ENCODE data around the gene NHS. TPM values are rescaled to one million over a fixed set of nuclear protein-coding genes. Genes with fewer than 3 reads are reported as not detected.

NHS gene
- total RNA-seq, 2 experiments from 2014 or later = 1.2 to 1.8 TPM

DNA sequence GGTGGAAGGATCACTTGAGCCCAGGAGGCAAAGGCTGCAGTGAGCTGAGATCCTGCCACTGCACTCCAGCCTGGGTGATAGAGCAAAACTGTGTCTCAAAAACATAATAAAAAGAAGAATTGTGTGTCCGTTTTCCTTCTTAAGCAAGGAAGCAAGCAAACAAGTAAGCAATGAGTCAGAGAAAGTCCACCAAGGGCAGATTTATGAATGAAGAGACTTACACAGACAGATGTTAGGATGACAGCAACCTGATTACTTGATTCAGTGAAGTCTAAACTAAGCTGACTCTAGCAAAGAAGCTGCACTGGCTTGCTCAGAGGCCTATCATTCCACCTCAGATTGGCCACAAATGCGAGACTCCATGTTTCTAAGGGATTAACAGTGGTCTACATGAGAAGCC, 328.2 kb downstream of the NHS start:
- Mint-ChIP-seq H3K4me3 (no peak overlapping the region), H3K27me3 (peaks cover 2% of the 10 kb centered on the region), H3K36me3 (no peaks in the 10 kb centered on the region), H3K27ac (no peak overlapping the region), H3K9me3 (no peaks in the 10 kb centered on the region), H3K4me1 (no peaks in the 10 kb centered on the region)
- DNase-seq (no peak), ATAC-seq (ENCODE audit: low read depth) (no peak)
- POLR2A ChIA-PET = no interaction called here

DNA sequence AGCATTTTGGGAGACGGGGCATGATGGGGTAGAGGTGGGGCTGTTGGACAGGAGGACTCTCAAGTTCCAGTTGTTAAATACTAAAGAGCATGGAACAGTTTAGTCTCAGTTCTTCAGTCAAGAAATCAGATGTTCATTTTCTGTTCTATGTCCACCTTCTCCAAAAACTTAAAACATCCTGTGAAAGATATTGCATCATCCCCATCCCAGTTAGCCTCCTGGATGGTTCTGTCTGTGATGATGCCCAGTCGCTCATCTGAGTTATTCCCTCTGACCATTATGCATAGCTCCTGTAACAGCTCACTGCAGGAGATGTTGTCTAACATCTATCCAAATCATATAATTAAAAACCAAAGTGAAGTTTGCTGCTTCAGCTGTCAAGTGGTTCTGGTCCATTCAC, 330.2 kb downstream of the NHS start:
- ATAC-seq (ENCODE audit: low read depth) = no peak
- H3K9me3 Mint-ChIP-seq = no peaks in the 10 kb centered on the region
- H3K27ac Mint-ChIP-seq = no peak overlapping the region
- H3K4me1 Mint-ChIP-seq = no peaks in the 10 kb centered on the region
- H3K27me3 Mint-ChIP-seq = peaks cover 2% of the 10 kb centered on the region
- no peaks in the 10 kb centered on the region for H3K36me3 Mint-ChIP-seq
- no peak for DNase-seq
- H3K4me3 Mint-ChIP-seq = no peak overlapping the region
- POLR2A ChIA-PET = no interaction called here

DNA sequence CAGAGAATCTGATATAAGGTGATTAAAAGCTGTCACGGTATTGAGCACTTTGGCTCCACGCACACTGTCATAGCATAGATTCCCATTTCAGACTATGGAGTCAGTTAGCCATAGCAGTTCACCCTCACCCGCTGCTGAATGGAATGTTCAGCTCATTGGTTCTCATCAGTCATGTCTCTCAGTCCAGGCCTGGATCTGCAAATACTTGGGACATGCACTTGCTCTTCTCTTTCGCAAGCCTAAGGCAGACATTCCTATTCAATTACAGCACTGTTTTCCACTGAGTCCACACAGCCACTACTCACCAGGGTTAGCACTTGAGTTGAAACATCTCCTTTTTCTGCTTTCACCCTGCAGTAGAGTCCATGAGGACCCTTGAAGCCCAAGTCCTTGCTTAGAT, 331.7 kb downstream of the NHS start:
- H3K27ac Mint-ChIP-seq = no peak overlapping the region
- POLR2A ChIA-PET = no interaction called here
- DNase-seq = no peak
- H3K27me3 Mint-ChIP-seq = peaks cover 2% of the 10 kb centered on the region
- H3K36me3 Mint-ChIP-seq = no peaks in the 10 kb centered on the region
- no peak overlapping the region for H3K4me3 Mint-ChIP-seq
- no peaks in the 10 kb centered on the region for H3K4me1 Mint-ChIP-seq
- no peaks in the 10 kb centered on the region for H3K9me3 Mint-ChIP-seq
- ATAC-seq (ENCODE audit: low read depth) = no peak

DNA sequence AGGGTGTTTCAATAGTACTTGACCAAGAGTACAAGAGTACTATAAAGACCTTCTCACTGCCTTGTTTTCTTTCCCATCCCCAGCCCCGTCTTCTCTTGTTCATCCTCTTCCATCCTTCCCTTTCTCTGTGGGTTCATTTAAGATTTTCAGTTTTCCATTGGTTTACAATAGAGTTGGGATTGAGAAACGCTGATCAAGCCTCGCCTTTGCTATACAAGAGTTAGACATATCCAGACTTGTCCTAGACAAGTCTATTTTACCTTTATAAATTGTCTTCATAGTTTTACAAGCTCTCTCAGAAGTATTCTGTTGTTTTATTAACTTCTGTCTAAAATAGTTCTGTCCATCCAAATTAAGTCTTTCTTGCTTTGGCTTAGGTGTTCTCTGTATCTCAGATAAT, 332.7 kb downstream of the NHS start:
- Mint-ChIP-seq H3K36me3 (no peaks in the 10 kb centered on the region), H3K4me3 (no peak overlapping the region), H3K4me1 (no peaks in the 10 kb centered on the region), H3K27me3 (peaks cover 2% of the 10 kb centered on the region), H3K9me3 (no peaks in the 10 kb centered on the region), H3K27ac (no peak overlapping the region)
- DNase-seq (no peak), ATAC-seq (ENCODE audit: low read depth) (no peak)
- POLR2A ChIA-PET = no interaction called here

DNA sequence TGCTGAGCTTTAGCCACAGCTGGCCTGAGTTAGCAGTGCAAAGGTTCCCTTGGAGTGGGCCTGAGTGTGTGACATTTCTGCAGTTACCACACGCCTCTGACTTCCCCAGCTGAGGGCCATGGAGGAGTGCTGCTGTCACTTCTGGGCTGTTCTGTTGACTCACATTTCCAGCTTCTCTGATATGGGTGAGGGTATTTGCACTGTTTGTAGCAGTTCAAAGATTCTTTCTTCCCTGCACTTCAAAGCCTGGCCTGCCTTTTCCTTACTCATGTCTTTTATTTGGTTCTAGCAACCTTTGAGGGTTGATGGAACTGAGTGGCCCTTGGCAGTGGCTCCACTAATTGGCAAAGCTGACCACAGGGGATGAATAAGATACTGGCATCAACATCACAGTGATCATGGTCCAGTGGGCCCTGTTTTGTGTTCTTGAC, 335.9 kb downstream of the NHS start:
- no peak for DNase-seq
- POLR2A ChIA-PET = no interaction called here
- no peaks in the 10 kb centered on the region for H3K4me1 Mint-ChIP-seq
- peaks cover 3% of the 10 kb centered on the region for H3K27me3 Mint-ChIP-seq
- H3K36me3 Mint-ChIP-seq = no peaks in the 10 kb centered on the region
- no peaks in the 10 kb centered on the region for H3K9me3 Mint-ChIP-seq
- no peak overlapping the region for H3K27ac Mint-ChIP-seq
- H3K4me3 Mint-ChIP-seq = no peak overlapping the region
- no peak for ATAC-seq (ENCODE audit: low read depth)

DNA sequence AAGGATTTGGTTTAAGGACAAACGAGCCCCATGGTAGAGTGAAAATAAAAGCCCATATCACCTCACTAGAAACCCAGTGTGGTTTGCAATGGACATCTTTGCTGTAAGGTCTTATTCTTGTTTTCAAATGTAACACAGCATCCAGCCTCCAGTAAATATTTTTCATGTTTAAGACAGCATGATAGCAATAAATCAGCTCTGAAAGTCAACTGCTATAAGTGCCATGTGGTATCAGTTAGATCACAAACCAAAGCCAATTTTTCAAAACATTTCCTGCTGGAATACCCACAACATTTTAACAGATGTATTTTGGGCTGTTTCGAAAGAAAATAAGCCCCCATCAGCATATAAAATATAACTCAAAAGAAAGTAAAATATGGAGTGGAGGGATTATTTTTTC, 338.3 kb downstream of the NHS start:
- Mint-ChIP-seq H3K36me3 (no peaks in the 10 kb centered on the region), H3K9me3 (no peaks in the 10 kb centered on the region), H3K27ac (no peak overlapping the region), H3K4me3 (no peak overlapping the region), H3K4me1 (no peaks in the 10 kb centered on the region), H3K27me3 (peaks cover 3% of the 10 kb centered on the region)
- POLR2A ChIA-PET = no interaction called here
- DNase-seq (no peak), ATAC-seq (ENCODE audit: low read depth) (no peak)

DNA sequence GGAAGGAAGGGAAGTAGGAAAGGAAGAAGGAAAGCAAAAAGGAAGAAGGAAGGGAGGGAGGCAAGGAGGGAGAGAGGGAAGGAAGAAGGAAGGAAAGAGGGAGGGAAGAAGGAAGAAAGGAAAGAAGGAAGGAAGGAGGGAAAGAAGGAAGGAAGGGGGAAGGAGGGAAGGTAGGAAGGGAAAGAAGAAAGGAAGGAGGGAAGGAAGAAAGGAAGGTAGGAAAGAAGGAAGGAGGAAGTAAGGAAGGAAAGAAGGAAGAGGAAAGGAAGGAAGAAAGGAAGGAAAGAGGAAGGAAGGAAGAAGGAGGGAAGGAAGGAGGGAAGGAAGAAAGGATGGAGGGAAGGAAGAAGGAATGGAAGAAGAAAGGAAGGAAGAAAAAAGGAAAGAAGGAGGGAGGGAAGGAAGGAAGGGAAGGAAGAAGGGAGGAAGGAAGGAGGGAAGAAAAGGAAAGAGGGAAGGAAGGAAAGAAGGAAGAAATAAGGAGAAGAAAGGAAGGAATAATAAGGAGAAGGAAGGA, 343.7 kb downstream of the NHS start:
- H3K36me3 Mint-ChIP-seq = no peaks in the 10 kb centered on the region

DNA sequence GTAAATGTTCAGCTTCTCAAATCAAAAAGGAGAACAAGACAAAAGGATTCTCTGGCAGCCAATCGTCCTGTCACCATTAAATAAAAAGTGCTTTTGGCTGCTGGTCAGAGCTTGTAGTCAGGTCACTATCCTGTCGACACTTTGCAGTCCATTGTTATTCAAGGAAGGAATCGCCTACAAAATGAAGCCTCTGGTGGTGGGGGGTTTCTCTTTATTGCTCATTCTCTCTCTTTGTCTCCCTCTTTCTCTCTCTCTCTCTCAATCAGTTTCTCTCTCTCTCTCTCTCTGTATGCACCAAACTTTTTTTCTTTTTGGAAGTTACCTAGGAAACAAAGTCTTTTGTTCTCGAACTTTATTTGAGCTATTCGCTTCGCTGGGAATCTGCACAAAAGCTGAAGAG, 344.7 kb downstream of the NHS start:
- Mint-ChIP-seq H3K4me1 (no peaks in the 10 kb centered on the region), H3K36me3 (no peaks in the 10 kb centered on the region), H3K27ac (no peak overlapping the region), H3K4me3 (no peak overlapping the region), H3K9me3 (no peaks in the 10 kb centered on the region), H3K27me3 (no peaks in the 10 kb centered on the region)
- POLR2A ChIA-PET = no interaction called here
- ATAC-seq (ENCODE audit: low read depth) (no peak), DNase-seq (no peak)

More for the DNA sequence above, 343.7 kb downstream of the NHS start:
- peaks cover 3% of the 10 kb centered on the region for H3K27me3 Mint-ChIP-seq
- ATAC-seq (ENCODE audit: low read depth) (no peak), DNase-seq (no peak)
- H3K9me3 Mint-ChIP-seq = no peaks in the 10 kb centered on the region
- no peaks in the 10 kb centered on the region for H3K4me1 Mint-ChIP-seq
- H3K27ac Mint-ChIP-seq = no peak overlapping the region
- H3K4me3 Mint-ChIP-seq = no peak overlapping the region
- POLR2A ChIA-PET = no interaction called here

DNA sequence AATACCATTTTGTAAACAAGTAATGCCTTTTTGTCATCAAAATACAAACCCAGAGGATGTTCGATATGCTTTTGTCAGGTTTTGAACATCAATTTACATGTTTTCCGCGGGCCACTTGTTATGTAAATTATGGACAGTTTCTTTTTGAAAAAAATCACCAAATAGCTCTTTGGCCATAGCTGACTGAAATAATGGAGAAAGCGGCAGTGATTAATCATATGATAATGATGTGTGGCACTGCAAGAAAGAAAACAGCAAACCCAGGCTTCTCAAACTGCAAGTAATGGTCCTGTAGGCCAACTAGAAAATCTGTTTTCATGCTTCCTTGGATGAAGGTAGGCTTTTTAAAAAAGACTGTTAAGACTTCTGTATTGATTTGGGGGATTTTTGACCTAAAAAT, 346.7 kb downstream of the NHS start:
- POLR2A ChIA-PET = no interaction called here
- no peak overlapping the region for H3K27ac Mint-ChIP-seq
- H3K4me3 Mint-ChIP-seq = no peak overlapping the region
- H3K4me1 Mint-ChIP-seq = no peaks in the 10 kb centered on the region
- DNase-seq (no peak), ATAC-seq (ENCODE audit: low read depth) (no peak)
- no peaks in the 10 kb centered on the region for H3K27me3 Mint-ChIP-seq
- H3K9me3 Mint-ChIP-seq = no peaks in the 10 kb centered on the region
- H3K36me3 Mint-ChIP-seq = no peaks in the 10 kb centered on the region

DNA sequence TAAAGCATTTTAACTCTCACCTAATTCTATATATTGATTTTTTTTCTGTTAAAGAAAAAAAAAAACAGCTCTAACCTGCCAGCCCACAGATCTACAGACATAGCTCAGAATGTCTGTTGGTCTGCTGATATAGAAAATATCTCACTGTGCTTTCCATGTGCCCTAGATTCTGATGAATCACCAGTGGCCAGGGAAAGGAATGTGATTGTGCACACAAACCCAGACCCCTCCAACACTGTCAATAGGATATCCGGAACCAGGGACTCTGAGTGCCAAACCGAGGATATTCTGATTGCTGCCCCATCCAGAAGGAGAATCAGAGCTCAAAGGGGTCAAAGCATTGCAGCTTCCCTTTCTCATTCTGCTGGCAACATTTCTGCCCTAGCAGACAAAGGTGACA, 350.2 kb downstream of the NHS start:
- no peak overlapping the region for H3K27ac Mint-ChIP-seq
- ATAC-seq (ENCODE audit: low read depth) (no peak), DNase-seq (no peak)
- H3K36me3 Mint-ChIP-seq = no peaks in the 10 kb centered on the region
- no peaks in the 10 kb centered on the region for H3K27me3 Mint-ChIP-seq
- H3K9me3 Mint-ChIP-seq = no peaks in the 10 kb centered on the region
- H3K4me1 Mint-ChIP-seq = no peaks in the 10 kb centered on the region
- POLR2A ChIA-PET = no interaction called here
- H3K4me3 Mint-ChIP-seq = no peak overlapping the region

DNA sequence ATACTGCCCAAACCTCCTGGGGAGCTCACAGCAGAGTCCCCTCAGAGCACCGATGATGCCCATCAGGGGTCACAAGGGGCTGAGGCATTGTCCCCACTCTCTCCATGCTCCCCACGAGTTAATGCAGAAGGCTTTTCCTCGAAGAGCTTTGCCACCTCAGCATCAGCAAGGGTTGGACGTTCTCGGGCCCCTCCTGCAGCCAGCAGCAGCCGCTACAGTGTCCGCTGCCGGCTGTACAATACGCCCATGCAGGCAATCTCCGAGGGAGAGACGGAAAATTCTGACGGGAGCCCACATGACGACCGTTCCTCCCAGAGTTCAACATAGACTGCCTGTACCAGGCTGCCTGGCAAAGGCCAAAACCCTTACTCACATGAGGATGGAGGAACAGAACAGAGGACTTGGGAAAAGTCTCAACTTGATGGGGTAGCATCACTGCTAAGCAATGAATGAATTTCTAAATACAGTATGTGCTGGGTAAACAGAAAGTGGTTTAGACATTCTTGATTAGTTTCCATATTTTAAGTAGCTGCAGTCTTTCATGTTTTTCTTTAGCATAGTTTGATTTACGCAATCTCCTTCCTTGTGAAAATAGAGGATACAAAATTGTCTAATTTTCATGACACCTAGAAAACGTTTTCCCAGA, 357.3 kb downstream of the NHS start:
- DNase-seq (no peak), ATAC-seq (ENCODE audit: low read depth) (no peak)
- POLR2A ChIA-PET = no interaction called here
- H3K27ac Mint-ChIP-seq = no peak overlapping the region
- H3K9me3 Mint-ChIP-seq = no peaks in the 10 kb centered on the region
- no peaks in the 10 kb centered on the region for H3K4me1 Mint-ChIP-seq
- H3K27me3 Mint-ChIP-seq = peaks cover 6% of the 10 kb centered on the region
- H3K36me3 Mint-ChIP-seq = no peaks in the 10 kb centered on the region
- no peak overlapping the region for H3K4me3 Mint-ChIP-seq

DNA sequence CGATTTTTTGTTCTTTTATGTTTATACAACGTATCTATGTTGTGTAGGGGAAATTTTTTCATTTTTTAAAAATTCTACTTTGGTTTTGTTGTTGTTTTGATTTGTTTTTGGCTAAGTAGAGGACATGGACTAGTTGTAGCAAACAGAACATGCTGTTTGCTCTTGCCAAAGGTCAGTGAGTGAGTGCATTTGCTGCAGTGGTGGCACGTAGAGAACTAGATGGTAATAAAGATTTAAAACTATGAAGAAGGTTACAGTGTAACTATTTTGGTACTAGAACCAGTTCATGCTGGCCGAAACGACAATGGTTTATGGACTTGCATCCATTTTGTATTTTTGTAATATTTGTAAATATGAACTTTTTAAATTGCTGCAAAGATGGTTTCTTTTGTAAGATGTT, 360.4 kb downstream of the NHS start:
- H3K27me3 Mint-ChIP-seq = peaks cover 11% of the 10 kb centered on the region
- DNase-seq (no peak), ATAC-seq (ENCODE audit: low read depth) (no peak)
- H3K27ac Mint-ChIP-seq = no peak overlapping the region
- H3K9me3 Mint-ChIP-seq = no peaks in the 10 kb centered on the region
- POLR2A ChIA-PET = no interaction called here
- no peak overlapping the region for H3K4me3 Mint-ChIP-seq
- peaks cover 8% of the 10 kb centered on the region for H3K4me1 Mint-ChIP-seq
- H3K36me3 Mint-ChIP-seq = no peaks in the 10 kb centered on the region

DNA sequence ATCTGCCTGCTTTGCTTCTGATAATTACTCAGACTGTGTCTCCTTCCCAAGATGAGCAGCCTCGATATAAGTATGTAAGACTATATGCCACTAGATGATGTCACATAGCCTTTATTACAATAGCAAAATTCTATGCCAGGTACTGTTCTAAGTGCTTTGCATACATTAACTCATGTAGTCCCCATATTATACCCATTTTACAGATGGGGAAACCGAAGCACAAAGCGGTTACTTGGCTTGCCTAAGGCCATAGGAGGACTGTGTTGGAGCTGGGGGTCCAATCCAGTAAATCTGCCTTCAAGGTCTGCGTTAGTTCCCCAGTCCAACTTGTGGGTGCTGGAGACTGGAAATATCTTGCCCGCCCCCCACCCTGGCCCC, 361.5 kb downstream of the NHS start:
- H3K36me3 Mint-ChIP-seq = no peaks in the 10 kb centered on the region
- ATAC-seq (ENCODE audit: low read depth) (no peak), DNase-seq (no peak)
- H3K4me1 Mint-ChIP-seq = peaks cover 10% of the 10 kb centered on the region
- H3K9me3 Mint-ChIP-seq = no peaks in the 10 kb centered on the region
- H3K27ac Mint-ChIP-seq = peak overlapping the region; percentile 71
- H3K4me3 Mint-ChIP-seq = peak overlapping the region; percentile 87
- H3K27me3 Mint-ChIP-seq = peaks cover 13% of the 10 kb centered on the region
- POLR2A ChIA-PET = interaction anchor here (0.6 kb wide), 1 partner anchor 142 kb away, joined by 6 read pairs; no protein-coding TSS in a partner anchor

DNA sequence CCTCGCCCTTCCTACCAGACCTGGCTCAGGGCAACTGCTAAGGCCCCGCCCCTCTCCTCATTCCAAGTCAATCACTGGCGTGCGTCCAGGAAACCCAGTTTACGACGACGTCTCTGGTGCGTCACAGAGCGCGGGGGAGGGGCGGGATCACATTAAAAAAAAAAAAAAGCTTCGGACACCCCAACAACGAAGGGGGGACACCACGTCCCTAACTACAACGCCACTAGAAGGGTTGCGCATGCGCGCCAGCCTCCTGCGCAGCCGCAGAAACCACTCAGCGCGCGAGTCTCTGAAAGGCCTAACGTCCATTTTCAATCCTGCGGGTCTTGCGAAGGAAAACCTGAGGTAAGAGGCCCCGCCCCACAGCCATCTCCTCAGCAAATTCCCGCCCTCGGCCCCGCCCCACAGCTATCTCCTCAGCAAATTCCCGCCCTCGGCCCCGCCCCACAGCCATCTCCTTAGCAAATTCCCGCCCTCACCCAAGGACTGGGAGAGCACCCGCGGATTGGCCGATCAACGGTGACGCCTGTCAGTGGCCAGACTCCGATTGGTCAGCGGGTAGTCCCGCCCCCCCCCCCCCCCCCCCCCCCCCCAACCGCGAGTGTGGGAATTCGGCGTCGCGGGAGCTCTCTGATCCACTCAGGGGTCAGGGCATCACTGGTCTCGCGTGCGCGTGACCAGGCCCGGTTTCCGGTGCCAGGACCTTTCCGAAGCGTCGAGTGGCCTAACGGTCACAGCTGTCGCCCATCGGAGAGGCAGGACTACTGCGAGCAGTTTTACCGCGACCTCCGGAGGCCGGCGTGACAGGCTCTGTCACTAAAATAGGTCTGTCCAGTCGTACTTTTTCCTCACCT, 362.1 kb downstream of the NHS start, which contains the start of gene SCML1:
SCML1 (plus strand) TSS at position 638 of the 854 bp plus-strand sequence. CDS start 6,694 bp downstream, outside the sequence.
- peak within 1 kb of the TSS; percentile 71 for H3K27ac Mint-ChIP-seq
- peaks cover 13% of the 10 kb centered on the region for H3K27me3 Mint-ChIP-seq
- DNase-seq (peak; percentile 86), ATAC-seq (ENCODE audit: low read depth) (peak; percentile 79)
- POLR2A ChIA-PET = interaction anchor here (0.5 to 0.6 kb wide), 3 partner anchors 143 to 1829 kb away, joined by 3 to 6 read pairs (median 4); no protein-coding TSS in a partner anchor
- no peaks in the 10 kb centered on the region for H3K36me3 Mint-ChIP-seq
- peaks cover 10% of the 10 kb centered on the region for H3K4me1 Mint-ChIP-seq
- H3K4me3 Mint-ChIP-seq = peak within 1 kb of the TSS; percentile 87
- H3K9me3 Mint-ChIP-seq = no peaks in the 10 kb centered on the region
